SK-N-SH (cell line): ENCODE results near the gene FRMD5. TPM values are rescaled to one million over a fixed set of nuclear protein-coding genes. Genes with fewer than 3 reads are reported as not detected.

Source experiments
- CTCF ChIA-PET: fragments of 300-600, 350-600 bp; formaldehyde crosslinking; extraction: SDS; loops from one replicate; lab custom pipeline; 2021; lab: Yijun Ruan, JAX
- POLR2A ChIA-PET: fragments of 350-600 bp; sonication (Branson Sonifier 250); formaldehyde crosslinking; extraction: SDS; loops from one replicate; lab custom pipeline; 2020; ENCODE audit warnings: antibody characterized with exemption, inconsistent platforms; lab: Yijun Ruan, JAX
- DNase-seq: peaks from one replicate; pipeline ENCODE4 v3.0.0; 2012
- H2AFZ ChIP-seq: fragments of 200-600 bp; sonication (generic); 2 replicates; pipeline ENCODE4 v1.8.1; 2016; ENCODE audit warnings: antibody characterized with exemption, mild to moderate bottlenecking, low read depth
- H3F3A ChIP-seq: fragments of 200-600 bp; sonication (generic); replicated peaks from 2 replicates; pipeline ENCODE3; 2016; ENCODE audit warnings: antibody characterized with exemption, mild to moderate bottlenecking; ENCODE audit not compliant: insufficient read depth
- H3K27ac ChIP-seq, 2 experiments: fragments of 200-500 bp in 1 of 2; fragments of 200-600 bp in 1 of 2; sonication (Bioruptor generic) in 1 of 2; sonication (generic), shearing (Covaris generic) in 1 of 2; 2 replicates each; pipeline versions ENCODE4 v1.5.1 to v1.6.1; 2014 to 2016; ENCODE audit warnings: low read depth in 2 of 2, inconsistent platforms in 1 of 2, low read length in 1 of 2, mild to moderate bottlenecking in 1 of 2, mixed read lengths in 1 of 2
- H3K27me3 ChIP-seq: fragments of 200-600 bp; sonication (generic), shearing (Covaris generic); 2 replicates; pipeline ENCODE4 v1.6.1; 2016; ENCODE audit warnings: mixed run types; ENCODE audit not compliant: insufficient read depth
- H3K36me3 ChIP-seq, 2 experiments: fragments of 200-500 bp in 1 of 2; fragments of 200-600 bp in 1 of 2; sonication (Bioruptor generic) in 1 of 2; sonication (generic) in 1 of 2; replicated peaks in 1 of 2; 2 replicates each; pipeline versions ENCODE3 to v1.5.1; 2014 to 2016; ENCODE audit warnings: low read length in 1 of 2, mild to moderate bottlenecking in 1 of 2; ENCODE audit not compliant: insufficient read depth in 2 of 2, control insufficient read depth in 1 of 2
- H3K4me1 ChIP-seq, 2 experiments: fragments of 200-500 bp in 1 of 2; fragments of 200-600 bp in 1 of 2; sonication (Bioruptor generic) in 1 of 2; sonication (generic), shearing (Covaris generic) in 1 of 2; 2 replicates each; pipeline versions ENCODE4 v1.5.1 to v1.6.1; 2014 to 2016; ENCODE audit warnings: low read depth in 1 of 2, low read length in 1 of 2, mixed run types in 1 of 2; ENCODE audit not compliant: insufficient read depth in 2 of 2, control insufficient read depth in 1 of 2
- H3K4me2 ChIP-seq: fragments of 200-600 bp; sonication (generic), shearing (Covaris generic); 2 replicates; pipeline ENCODE4 v1.6.1; 2017; ENCODE audit warnings: mixed run types
- H3K4me3 ChIP-seq, 2 experiments: fragments of 200-500 bp in 1 of 2; fragments of 200-600 bp in 1 of 2; sonication (Bioruptor generic) in 1 of 2; sonication (generic), shearing (Covaris generic) in 1 of 2; 2 replicates each; pipeline versions ENCODE4 v1.5.1 to v1.8.1; 2014 to 2016; ENCODE audit warnings: low read depth in 2 of 2, inconsistent platforms in 1 of 2, low read length in 1 of 2, mild to moderate bottlenecking in 1 of 2, mixed read lengths in 1 of 2, moderate library complexity in 1 of 2
- H3K79me2 ChIP-seq: fragments of 200-600 bp; sonication (generic); 2 replicates; pipeline ENCODE4 v1.8.1; 2017; ENCODE audit warnings: mild to moderate bottlenecking; ENCODE audit not compliant: insufficient read depth
- H3K9ac ChIP-seq: fragments of 200-600 bp; sonication (generic); 2 replicates; pipeline ENCODE4 v1.6.1; 2017; ENCODE audit warnings: mixed run types
- H3K9me2 ChIP-seq: fragments of 200-600 bp; sonication (generic); 2 replicates; pipeline ENCODE4 v1.6.1; 2017; ENCODE audit warnings: mixed run types
- H3K9me3 ChIP-seq: fragments of 200-600 bp; sonication (generic); 2 replicates; pipeline ENCODE4 v1.6.1; 2017; ENCODE audit warnings: mixed run types, mild to moderate bottlenecking, moderate library complexity
- H4K20me1 ChIP-seq: fragments of 200-600 bp; sonication (generic); 2 replicates; pipeline ENCODE4 v1.6.1; 2017; ENCODE audit warnings: mild to moderate bottlenecking, mixed run types; ENCODE audit not compliant: insufficient read depth
- CHD2 ChIP-seq: fragments of 150-350 bp; IDR thresholded peaks from 2 replicates; pipeline ENCODE4 v1.6.1; 2018; ENCODE audit warnings: low read length; ENCODE audit not compliant: partially characterized antibody
- ELF1 ChIP-seq: IDR thresholded peaks from 2 replicates; pipeline ENCODE4 v1.4.0; 2012
- EP300 ChIP-seq, 2 experiments: IDR thresholded peaks; 2 replicates each; pipeline versions ENCODE4 v1.4.0 to v1.6.1; 2012; ENCODE audit warnings: borderline replicate concordance in 1 of 2, low read depth in 1 of 2, low read length in 1 of 2
- EZH2phosphoT487 ChIP-seq: fragments of 200-600 bp; sonication (generic); IDR thresholded peaks from 2 replicates; pipeline ENCODE4 v1.6.1; 2017; ENCODE audit warnings: low read depth, mixed run types, mild to moderate bottlenecking, antibody characterized with exemption, moderate library complexity, borderline replicate concordance
- FOSL2 ChIP-seq: IDR thresholded peaks from 2 replicates; pipeline ENCODE4 v1.4.0; 2012; ENCODE audit warnings: low read depth, mild to moderate bottlenecking, moderate library complexity, borderline replicate concordance
- FOXM1 ChIP-seq: IDR thresholded peaks from 2 replicates; pipeline ENCODE4 v1.4.0; 2012; ENCODE audit warnings: low read depth, mild to moderate bottlenecking
- GABPA ChIP-seq: IDR thresholded peaks from 2 replicates; pipeline ENCODE4 v1.4.0; 2012; ENCODE audit warnings: low read depth, mild to moderate bottlenecking
- GATA2 ChIP-seq: sonication (generic); formaldehyde crosslinking; IDR thresholded peaks from 2 replicates; pipeline ENCODE4 v1.5.0; 2020; ENCODE audit warnings: mild to moderate bottlenecking, missing genetic modification reagents
- JUND ChIP-seq: IDR thresholded peaks from 2 replicates; pipeline ENCODE4 v1.4.0; 2012
- MXI1 ChIP-seq: IDR thresholded peaks from 2 replicates; pipeline ENCODE4 v1.6.1; 2012; ENCODE audit warnings: mild to moderate bottlenecking, low read depth, low read length, improper control_type of control experiment
- POLR2AphosphoS5 ChIP-seq: IDR thresholded peaks from 2 replicates; pipeline ENCODE4 v1.6.1; 2012; ENCODE audit warnings: low read depth, low read length
- RAD21 ChIP-seq: IDR thresholded peaks from 2 replicates; pipeline ENCODE4 v1.6.1; 2012; ENCODE audit warnings: mild to moderate bottlenecking, low read length
- RFX5 ChIP-seq: IDR thresholded peaks from 2 replicates; pipeline ENCODE4 v1.6.1; 2012; ENCODE audit warnings: mild to moderate bottlenecking, improper control_type of control experiment, low read length
- SMC3 ChIP-seq: IDR thresholded peaks from 2 replicates; pipeline ENCODE4 v1.6.1; 2012; ENCODE audit warnings: low read depth, low read length, improper control_type of control experiment
- TAF1 ChIP-seq: IDR thresholded peaks from 2 replicates; pipeline ENCODE4 v1.6.1; 2012; ENCODE audit warnings: low read depth, mild to moderate bottlenecking, low read length, moderate library complexity, borderline replicate concordance
- TEAD4 ChIP-seq: IDR thresholded peaks from 2 replicates; pipeline ENCODE4 v1.4.0; 2012; ENCODE audit warnings: mild to moderate bottlenecking, borderline replicate concordance; ENCODE audit not compliant: insufficient read depth
- WGBS: methylation state at CpG from one replicate; pipeline ENCODE4 v1.1.6; 2017; ENCODE audit warnings: low lambda C conversion rate; 5-methylcytosine and 5-hydroxymethylcytosine counted together
- polyA plus RNA-seq, 3 experiments: library from polyadenylated mRNA; depleted of rRNA; stranded (reverse); fragments of >200 nt; gene quantifications; 2 replicates each; pipeline ENCODE4 v1.2.3, GENCODE V29; 2012
- TF ChIP-seq, protein P1 (sequence below): IDR thresholded peaks from 2 replicates; pipeline ENCODE4; 2012
- TF ChIP-seq, protein P2 (sequence below): IDR thresholded peaks from 2 replicates; pipeline ENCODE4 v1.4.0; 2012; ENCODE audit warnings: low read depth
- TF ChIP-seq, protein P3 (sequence below): fragments of 200-600 bp; sonication (generic); IDR thresholded peaks from 2 replicates; pipeline ENCODE4 v1.6.1; 2017; ENCODE audit warnings: antibody characterized with exemption, mild to moderate bottlenecking, moderate library complexity
- TF ChIP-seq, protein P4 (sequence below): IDR thresholded peaks from 2 replicates; pipeline ENCODE4 v1.4.0; 2012; ENCODE audit warnings: low read depth, borderline replicate concordance

FRMD5 gene
- polyA plus RNA-seq, 1 of the 3 experiments (the other 2 are of a cell fraction), result 24.8 TPM

DNA sequence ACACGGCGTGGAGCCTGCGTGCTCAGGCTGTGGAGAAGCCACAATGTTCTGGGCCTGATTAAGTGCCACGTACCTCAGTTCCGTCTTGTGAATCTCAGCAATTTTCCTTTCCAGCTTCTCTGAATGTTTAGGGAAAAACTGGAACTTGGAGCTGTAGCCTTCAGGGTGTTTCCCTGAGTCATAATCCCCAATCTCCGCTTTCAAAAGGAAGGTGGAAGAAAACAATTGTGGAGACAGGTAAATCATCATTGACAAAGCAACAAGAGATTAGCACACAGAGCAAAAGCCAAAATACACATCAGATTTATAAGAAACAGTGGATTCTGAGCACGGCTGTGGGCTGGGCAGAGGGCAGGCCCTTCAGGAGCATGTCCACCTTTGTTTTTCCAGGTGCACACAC, 289.3 kb downstream of the FRMD5 start:
- CTCF ChIA-PET, result interaction anchor here (0.8 to 6.0 kb wide), 3 partner anchors 11 to 314 kb away, joined by 3 to 57 read pairs (median 7); no protein-coding TSS in a partner anchor

DNA sequence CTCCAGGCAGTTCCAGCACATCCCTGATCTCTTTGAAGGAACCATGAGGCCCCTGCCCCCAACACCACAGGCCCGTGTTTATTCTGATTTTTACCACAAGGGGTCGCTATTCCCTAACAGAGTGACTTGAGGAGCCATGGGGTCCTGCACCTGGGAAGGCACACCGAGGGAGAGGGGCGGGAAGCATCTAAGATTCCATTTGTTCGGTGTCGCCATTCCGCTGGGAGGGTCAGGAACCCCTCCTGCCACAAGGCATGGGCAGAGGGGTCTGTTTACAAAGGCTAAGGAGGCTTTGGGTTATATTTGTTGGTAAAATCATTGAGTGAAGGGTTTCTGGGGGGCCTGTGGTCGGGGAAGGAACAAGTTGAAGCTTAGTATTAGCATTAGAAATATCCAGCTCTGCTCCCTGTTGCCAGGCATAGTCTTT, 291.2 kb downstream of the FRMD5 start:
- H3K4me3 ChIP-seq, result no peak overlapping the region
- CTCF ChIA-PET, result interaction anchor here (0.5 to 6.0 kb wide), 50 partner anchors 10 to 855 kb away, joined by 3 to 57 read pairs (median 4); partner anchors contain the start of gene FRMD5
- no peak overlapping the region for H2AFZ ChIP-seq
- no peak overlapping the region for H3K9ac ChIP-seq
- TF ChIP-seq CHD2 (peak; percentile 68), SMC3 (peak; percentile 84), TEAD4 (no peak), TAF1 (no peak), GATA2 (no peak), MXI1 (no peak), RFX5 (no peak), RAD21 (peak; percentile 92), FOXM1 (no peak), POLR2AphosphoS5 (no peak)
- TF ChIP-seq, protein P1, sequence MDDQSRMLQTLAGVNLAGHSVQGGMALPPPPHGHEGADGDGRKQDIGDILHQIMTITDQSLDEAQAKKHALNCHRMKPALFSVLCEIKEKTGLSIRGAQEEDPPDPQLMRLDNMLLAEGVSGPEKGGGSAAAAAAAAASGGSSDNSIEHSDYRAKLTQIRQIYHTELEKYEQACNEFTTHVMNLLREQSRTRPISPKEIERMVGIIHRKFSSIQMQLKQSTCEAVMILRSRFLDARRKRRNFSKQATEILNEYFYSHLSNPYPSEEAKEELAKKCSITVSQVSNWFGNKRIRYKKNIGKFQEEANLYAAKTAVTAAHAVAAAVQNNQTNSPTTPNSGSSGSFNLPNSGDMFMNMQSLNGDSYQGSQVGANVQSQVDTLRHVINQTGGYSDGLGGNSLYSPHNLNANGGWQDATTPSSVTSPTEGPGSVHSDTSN, result no peak
- TF ChIP-seq, protein P2, sequence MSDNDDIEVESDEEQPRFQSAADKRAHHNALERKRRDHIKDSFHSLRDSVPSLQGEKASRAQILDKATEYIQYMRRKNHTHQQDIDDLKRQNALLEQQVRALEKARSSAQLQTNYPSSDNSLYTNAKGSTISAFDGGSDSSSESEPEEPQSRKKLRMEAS, result no peak
- TF ChIP-seq, protein P3, sequence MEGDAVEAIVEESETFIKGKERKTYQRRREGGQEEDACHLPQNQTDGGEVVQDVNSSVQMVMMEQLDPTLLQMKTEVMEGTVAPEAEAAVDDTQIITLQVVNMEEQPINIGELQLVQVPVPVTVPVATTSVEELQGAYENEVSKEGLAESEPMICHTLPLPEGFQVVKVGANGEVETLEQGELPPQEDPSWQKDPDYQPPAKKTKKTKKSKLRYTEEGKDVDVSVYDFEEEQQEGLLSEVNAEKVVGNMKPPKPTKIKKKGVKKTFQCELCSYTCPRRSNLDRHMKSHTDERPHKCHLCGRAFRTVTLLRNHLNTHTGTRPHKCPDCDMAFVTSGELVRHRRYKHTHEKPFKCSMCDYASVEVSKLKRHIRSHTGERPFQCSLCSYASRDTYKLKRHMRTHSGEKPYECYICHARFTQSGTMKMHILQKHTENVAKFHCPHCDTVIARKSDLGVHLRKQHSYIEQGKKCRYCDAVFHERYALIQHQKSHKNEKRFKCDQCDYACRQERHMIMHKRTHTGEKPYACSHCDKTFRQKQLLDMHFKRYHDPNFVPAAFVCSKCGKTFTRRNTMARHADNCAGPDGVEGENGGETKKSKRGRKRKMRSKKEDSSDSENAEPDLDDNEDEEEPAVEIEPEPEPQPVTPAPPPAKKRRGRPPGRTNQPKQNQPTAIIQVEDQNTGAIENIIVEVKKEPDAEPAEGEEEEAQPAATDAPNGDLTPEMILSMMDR, result peak; percentile 89
- TF ChIP-seq, all 33 proteins: peak for 4
- Histone ChIP-seq H3K79me2 (no peaks in the 10 kb centered on the region), H4K20me1 (no peaks in the 10 kb centered on the region), H3K9me2 (no peaks in the 10 kb centered on the region), H3K4me1 (peaks cover 0 to 30% of the 10 kb centered on the region in 2 experiments; a peak in 1 of 4 replicates), H3K36me3 (peaks cover 22 to 42% of the 10 kb centered on the region in 2 experiments), H3F3A (no peaks in the 10 kb centered on the region), H3K27me3 (no peaks in the 10 kb centered on the region), H3K4me2 (no peak overlapping the region), H3K9me3 (no peaks in the 10 kb centered on the region), H3K27ac (no peak overlapping the region)
- peak; percentile 81 for DNase-seq
- WGBS, result 24% methylated on average over 8 of the region's 8 CpGs
- POLR2A ChIA-PET, result no interaction called here

More for the DNA sequence above, 289.3 kb downstream of the FRMD5 start:
- peaks cover 4 to 19% of the 10 kb centered on the region in 2 experiments; a peak in 1 of 4 replicates for H3K4me1 ChIP-seq
- H3K27ac ChIP-seq, result peak overlapping the region in 1 of 2 experiments; percentile 1; a peak in 1 of 4 replicates
- POLR2A ChIA-PET, result no interaction called here
- no peak overlapping the region for H3K4me2 ChIP-seq
- no peaks in the 10 kb centered on the region for H3K79me2 ChIP-seq
- TF ChIP-seq GABPA (no peak), ELF1 (no peak), POLR2AphosphoS5 (no peak), JUND (no peak), EZH2phosphoT487 (no peak), EP300 (IDR thresholded peaks at IDR 0.05; ENCODE audit: borderline replicate concordance in 1 of 2, low read depth in 1 of 2, low read length in 1 of 2) (no peak), FOSL2 (no peak)
- TF ChIP-seq, protein P2, result no peak
- TF ChIP-seq, protein P4, sequence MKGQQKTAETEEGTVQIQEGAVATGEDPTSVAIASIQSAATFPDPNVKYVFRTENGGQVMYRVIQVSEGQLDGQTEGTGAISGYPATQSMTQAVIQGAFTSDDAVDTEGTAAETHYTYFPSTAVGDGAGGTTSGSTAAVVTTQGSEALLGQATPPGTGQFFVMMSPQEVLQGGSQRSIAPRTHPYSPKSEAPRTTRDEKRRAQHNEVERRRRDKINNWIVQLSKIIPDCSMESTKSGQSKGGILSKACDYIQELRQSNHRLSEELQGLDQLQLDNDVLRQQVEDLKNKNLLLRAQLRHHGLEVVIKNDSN, result no peak
- no peak overlapping the region for H2AFZ ChIP-seq
- no peak for DNase-seq
- H3K27me3 ChIP-seq, result no peaks in the 10 kb centered on the region
- peaks cover 13 to 28% of the 10 kb centered on the region in 2 experiments for H3K36me3 ChIP-seq
- no peak overlapping the region for H3K9ac ChIP-seq
- WGBS, result 92% methylated on average over 7 of the region's 7 CpGs
- H3K4me3 ChIP-seq, result no peak overlapping the region
- H4K20me1 ChIP-seq, result no peaks in the 10 kb centered on the region
- no peaks in the 10 kb centered on the region for H3K9me3 ChIP-seq
- H3F3A ChIP-seq, result peaks cover 9% of the 10 kb centered on the region
- H3K9me2 ChIP-seq, result no peaks in the 10 kb centered on the region
